ENCODE data around the gene PPP1CB.

DNA sequence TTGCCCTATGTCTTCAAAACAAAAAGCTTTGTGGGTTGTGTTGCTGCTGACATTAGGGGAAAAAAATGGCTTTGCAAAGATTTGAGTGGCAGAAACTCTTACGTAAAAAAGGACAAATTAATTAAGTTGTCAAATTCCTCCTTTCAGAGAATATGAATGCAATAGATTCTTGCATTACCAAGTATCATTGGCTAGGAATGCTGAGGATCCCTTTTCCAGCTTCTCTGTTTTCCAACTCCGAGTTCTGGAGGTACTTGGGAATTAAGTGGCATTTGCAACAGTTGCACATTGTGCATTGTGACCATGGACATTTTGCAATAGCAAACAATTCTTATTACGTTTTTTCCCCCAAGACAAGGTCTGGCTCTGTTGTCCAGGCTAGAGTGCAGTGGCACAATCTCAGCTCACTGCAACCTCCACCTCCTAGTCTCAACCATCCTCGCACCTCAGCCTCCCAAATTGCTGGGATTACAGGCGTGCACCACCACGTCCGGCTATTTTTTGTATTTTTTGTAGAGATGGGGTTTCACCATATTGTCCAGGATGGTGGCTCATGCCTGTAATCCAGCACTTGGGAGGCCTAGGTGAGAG is 29.9 kb upstream of the PPP1CB start:
- no peak for TF ChIP-seq EP300 (IDR thresholded peaks at IDR 0.05; ENCODE audit: low read depth)
- TF ChIP-seq, protein P1, sequence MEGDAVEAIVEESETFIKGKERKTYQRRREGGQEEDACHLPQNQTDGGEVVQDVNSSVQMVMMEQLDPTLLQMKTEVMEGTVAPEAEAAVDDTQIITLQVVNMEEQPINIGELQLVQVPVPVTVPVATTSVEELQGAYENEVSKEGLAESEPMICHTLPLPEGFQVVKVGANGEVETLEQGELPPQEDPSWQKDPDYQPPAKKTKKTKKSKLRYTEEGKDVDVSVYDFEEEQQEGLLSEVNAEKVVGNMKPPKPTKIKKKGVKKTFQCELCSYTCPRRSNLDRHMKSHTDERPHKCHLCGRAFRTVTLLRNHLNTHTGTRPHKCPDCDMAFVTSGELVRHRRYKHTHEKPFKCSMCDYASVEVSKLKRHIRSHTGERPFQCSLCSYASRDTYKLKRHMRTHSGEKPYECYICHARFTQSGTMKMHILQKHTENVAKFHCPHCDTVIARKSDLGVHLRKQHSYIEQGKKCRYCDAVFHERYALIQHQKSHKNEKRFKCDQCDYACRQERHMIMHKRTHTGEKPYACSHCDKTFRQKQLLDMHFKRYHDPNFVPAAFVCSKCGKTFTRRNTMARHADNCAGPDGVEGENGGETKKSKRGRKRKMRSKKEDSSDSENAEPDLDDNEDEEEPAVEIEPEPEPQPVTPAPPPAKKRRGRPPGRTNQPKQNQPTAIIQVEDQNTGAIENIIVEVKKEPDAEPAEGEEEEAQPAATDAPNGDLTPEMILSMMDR (IDR thresholded peaks at IDR 0.05), result no peak

Measured in transverse colon (tissue), 3 donors.